ENCODE measurements around the gene SLC29A1. TPM values are rescaled to one million over a fixed set of nuclear protein-coding genes. Genes with fewer than 3 reads are reported as not detected.

SLC29A1 gene
- total and polyA plus RNA-seq, 9 of the 15 experiments (the other 6 are each of a cell fraction or from before 2014, with no cell fraction given): 18.9 to 170 (median 57.7) TPM

- TF ChIP-seq CEBPZ (IDR thresholded peaks at IDR 0.05; ENCODE audit: borderline replicate concordance, low read depth, low read length): no peak
- TF ChIP-seq SIRT6 (IDR thresholded peaks at IDR 0.05; ENCODE audit: low read depth, low read length): no peak
- no peak; the same call in 1 of the 2 replicates for TF ChIP-seq E2F5 (CRISPR knock-in tag; IDR thresholded peaks at IDR 0.05)
- TF ChIP-seq DMBX1 (CRISPR knock-in tag; IDR thresholded peaks at IDR 0.05; ENCODE audit: borderline replicate concordance): no peak
- peak; percentile 83 for TF ChIP-seq SP1 (CRISPR knock-in tag; IDR thresholded peaks at IDR 0.05)
- no peak for TF ChIP-seq ZBED1 (IDR thresholded peaks at IDR 0.05)
- no peak for TF ChIP-seq ZNF785 (CRISPR knock-in tag; IDR thresholded peaks at IDR 0.05)
- no peak for TF ChIP-seq SAP30 (IDR thresholded peaks at IDR 0.05; ENCODE audit: borderline replicate concordance, insufficient read depth, low read depth, low read length, poor library complexity, severe bottlenecking)
- TF ChIP-seq NCOA1 (IDR thresholded peaks at IDR 0.05; ENCODE audit: low read depth): no peak
- no peak for TF ChIP-seq ZC3H4 (CRISPR knock-in tag; IDR thresholded peaks at IDR 0.05; ENCODE audit: borderline replicate concordance)
- TF ChIP-seq GTF2B (IDR thresholded peaks at IDR 0.05; ENCODE audit: extremely low read depth, insufficient read length): no peak
- peak; percentile 57 for TF ChIP-seq NCOR1 (IDR thresholded peaks at IDR 0.05)
- peak; percentile 83 for TF ChIP-seq SMAD4 (CRISPR knock-in tag; conservative IDR thresholded peaks at IDR 0.05)
- TF ChIP-seq EZH2 (IDR thresholded peaks at IDR 0.05; ENCODE audit: borderline replicate concordance, low read depth, low read length): no peak
- TF ChIP-seq ZBTB34 (CRISPR knock-in tag; IDR thresholded peaks at IDR 0.05): no peak
- no peak for TF ChIP-seq ZNF408 (CRISPR knock-in tag; IDR thresholded peaks at IDR 0.05; ENCODE audit: low read depth)
- TF ChIP-seq STAT5B (CRISPR knock-in tag; IDR thresholded peaks at IDR 0.05): no peak
- TF ChIP-seq KDM2B (CRISPR knock-in tag; IDR thresholded peaks at IDR 0.05): peak; percentile 81; the same call in 1 of the 2 replicates
- TF ChIP-seq SRF (CRISPR knock-in tag; IDR thresholded peaks at IDR 0.05): no peak; a peak in 1 of 4 replicates
- no peak for TF ChIP-seq MEF2A (IDR thresholded peaks at IDR 0.05; ENCODE audit: control insufficient read depth, low read depth, low read length)
- no peak for TF ChIP-seq NR2F6 (CRISPR knock-in tag; IDR thresholded peaks at IDR 0.05)
- no peak for TF ChIP-seq MECOM (CRISPR knock-in tag; IDR thresholded peaks at IDR 0.05)
- TF ChIP-seq HNRNPK (IDR thresholded peaks at IDR 0.05; ENCODE audit: low read depth, low read length, poor library complexity, severe bottlenecking): no peak
These were observed 14.5 kb downstream of the SLC29A1 start (continued) for GRCh38 chr6:44237813-44238433.
